Type B pancreatic cell (in vitro differentiated cells): Measurements from ENCODE around the gene GPC6. TPM values are rescaled to one million over a fixed set of nuclear protein-coding genes. Genes with fewer than 3 reads are reported as not detected.

Experiments used
- DNase-seq: peaks from one replicate; pipeline ENCODE4 v3.0.0; 2021; ENCODE audit warnings: mixed read lengths; ENCODE audit not compliant: unreplicated experiment; ENCODE audit errors: extremely low spot score
- H3K27ac Mint-ChIP-seq: 2 replicates; pipeline ENCODE4 v1.8.0; 2021; ENCODE audit warnings: mild to moderate bottlenecking, mixed read lengths
- H3K27me3 Mint-ChIP-seq: 2 replicates; pipeline ENCODE4 v1.8.0; 2021; ENCODE audit warnings: mixed read lengths
- H3K36me3 Mint-ChIP-seq: 2 replicates; pipeline ENCODE4 v1.8.0; 2021; ENCODE audit warnings: mixed read lengths
- H3K4me1 Mint-ChIP-seq: one replicate; pipeline ENCODE4 v1.8.0; 2021; ENCODE audit warnings: mixed read lengths; ENCODE audit not compliant: unreplicated experiment
- H3K4me3 Mint-ChIP-seq: 2 replicates; pipeline ENCODE4 v1.8.0; 2021; ENCODE audit warnings: mild to moderate bottlenecking, mixed read lengths
- H3K9me3 Mint-ChIP-seq: 2 replicates; pipeline ENCODE4 v1.8.0; 2021; ENCODE audit warnings: mixed read lengths
- total RNA-seq: library from RNA; stranded (reverse); gene quantifications from 2 replicates; pipeline ENCODE4 v1.2.1, GENCODE V29; 2021; ENCODE audit warnings: low replicate concordance
- TF ChIP-seq, protein P1 (sequence below): fragments of 200-600 bp; sonication (generic); conservative IDR thresholded peaks from 2 replicates; pipeline ENCODE4 v1.5.0; 2021; ENCODE audit warnings: antibody characterized with exemption, mild to moderate bottlenecking

Gene GPC6
- total RNA-seq, 1 donor from 2014 or later = 30.5 TPM

- H3K27me3 Mint-ChIP-seq = no peaks in the 10 kb centered on the region
- H3K27ac Mint-ChIP-seq = no peak overlapping the region
- H3K4me3 Mint-ChIP-seq = no peak overlapping the region
- H3K9me3 Mint-ChIP-seq = peaks cover 18% of the 10 kb centered on the region
- TF ChIP-seq, protein P1, sequence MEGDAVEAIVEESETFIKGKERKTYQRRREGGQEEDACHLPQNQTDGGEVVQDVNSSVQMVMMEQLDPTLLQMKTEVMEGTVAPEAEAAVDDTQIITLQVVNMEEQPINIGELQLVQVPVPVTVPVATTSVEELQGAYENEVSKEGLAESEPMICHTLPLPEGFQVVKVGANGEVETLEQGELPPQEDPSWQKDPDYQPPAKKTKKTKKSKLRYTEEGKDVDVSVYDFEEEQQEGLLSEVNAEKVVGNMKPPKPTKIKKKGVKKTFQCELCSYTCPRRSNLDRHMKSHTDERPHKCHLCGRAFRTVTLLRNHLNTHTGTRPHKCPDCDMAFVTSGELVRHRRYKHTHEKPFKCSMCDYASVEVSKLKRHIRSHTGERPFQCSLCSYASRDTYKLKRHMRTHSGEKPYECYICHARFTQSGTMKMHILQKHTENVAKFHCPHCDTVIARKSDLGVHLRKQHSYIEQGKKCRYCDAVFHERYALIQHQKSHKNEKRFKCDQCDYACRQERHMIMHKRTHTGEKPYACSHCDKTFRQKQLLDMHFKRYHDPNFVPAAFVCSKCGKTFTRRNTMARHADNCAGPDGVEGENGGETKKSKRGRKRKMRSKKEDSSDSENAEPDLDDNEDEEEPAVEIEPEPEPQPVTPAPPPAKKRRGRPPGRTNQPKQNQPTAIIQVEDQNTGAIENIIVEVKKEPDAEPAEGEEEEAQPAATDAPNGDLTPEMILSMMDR = no peak
- peaks cover 5% of the 10 kb centered on the region for H3K36me3 Mint-ChIP-seq
- peaks cover 14% of the 10 kb centered on the region for H3K4me1 Mint-ChIP-seq
- DNase-seq = no peak
These were observed 942.3 kb downstream of the GPC6 start for GRCh38 chr13:94168783-94169453.

DNA sequence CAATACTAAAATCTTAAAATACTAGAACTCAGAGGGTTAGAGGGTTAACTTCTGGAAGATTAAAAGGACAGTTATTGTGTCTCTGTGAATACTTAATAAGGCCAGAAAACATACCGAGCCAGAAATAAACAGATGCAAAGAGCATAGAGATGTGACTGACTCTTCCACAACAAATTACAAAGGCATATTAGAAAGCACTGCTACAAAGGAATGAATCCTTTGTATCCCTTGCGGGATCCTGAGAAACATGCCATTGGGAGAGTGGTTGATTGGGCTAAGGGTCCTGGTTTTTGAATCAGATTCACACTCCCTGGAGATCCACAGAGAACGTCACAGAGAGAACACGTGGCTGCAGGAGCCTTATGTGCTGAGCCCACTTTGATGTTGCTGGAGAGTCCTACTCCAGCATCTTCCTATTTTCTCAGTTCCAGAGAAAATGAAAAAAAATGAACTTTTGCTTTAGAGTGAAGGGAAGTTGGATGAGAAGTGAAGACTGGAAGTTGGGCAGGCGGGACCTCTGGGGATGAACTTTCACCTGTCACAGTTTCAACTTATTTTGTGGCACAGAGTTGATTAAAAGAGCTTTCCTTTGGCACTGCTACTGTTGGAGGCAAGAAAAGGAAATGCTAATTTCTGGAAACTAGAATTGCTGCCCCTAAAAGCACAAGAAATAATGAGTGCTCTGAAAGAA is 943.0 kb downstream of the GPC6 start:
- no peak overlapping the region for H3K4me3 Mint-ChIP-seq
- TF ChIP-seq, protein P1 = no peak
- peaks cover 5% of the 10 kb centered on the region for H3K36me3 Mint-ChIP-seq
- DNase-seq = no peak
- no peak overlapping the region for H3K27ac Mint-ChIP-seq
- H3K27me3 Mint-ChIP-seq = no peaks in the 10 kb centered on the region
- peaks cover 14% of the 10 kb centered on the region for H3K4me1 Mint-ChIP-seq
- H3K9me3 Mint-ChIP-seq = peaks cover 18% of the 10 kb centered on the region

DNA sequence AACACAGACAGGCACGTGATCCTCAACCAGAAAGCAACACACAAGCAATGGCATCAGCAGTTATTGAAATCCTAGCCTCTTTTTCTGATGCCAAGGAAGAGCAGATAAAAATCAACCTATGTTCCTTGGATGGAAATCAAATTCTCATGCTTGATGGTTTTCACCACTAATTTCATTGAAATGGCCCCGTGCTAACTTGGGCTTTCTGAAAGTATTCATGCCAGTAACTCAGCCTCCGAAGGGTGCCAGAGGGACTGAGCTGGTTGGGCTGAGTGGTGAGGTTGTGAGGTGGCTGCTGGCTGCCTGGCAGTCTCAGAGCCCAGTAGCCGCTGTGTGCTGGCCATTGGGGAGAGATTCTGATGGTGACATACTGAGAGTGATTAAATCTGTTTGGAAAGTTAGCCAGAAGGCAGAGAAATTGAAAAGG is 943.6 kb downstream of the GPC6 start:
- TF ChIP-seq, protein P1 = no peak
- no peak overlapping the region for H3K4me3 Mint-ChIP-seq
- peaks cover 18% of the 10 kb centered on the region for H3K9me3 Mint-ChIP-seq
- peaks cover 14% of the 10 kb centered on the region for H3K4me1 Mint-ChIP-seq
- peaks cover 5% of the 10 kb centered on the region for H3K36me3 Mint-ChIP-seq
- H3K27me3 Mint-ChIP-seq = no peaks in the 10 kb centered on the region
- H3K27ac Mint-ChIP-seq = no peak overlapping the region
- DNase-seq = no peak

DNA sequence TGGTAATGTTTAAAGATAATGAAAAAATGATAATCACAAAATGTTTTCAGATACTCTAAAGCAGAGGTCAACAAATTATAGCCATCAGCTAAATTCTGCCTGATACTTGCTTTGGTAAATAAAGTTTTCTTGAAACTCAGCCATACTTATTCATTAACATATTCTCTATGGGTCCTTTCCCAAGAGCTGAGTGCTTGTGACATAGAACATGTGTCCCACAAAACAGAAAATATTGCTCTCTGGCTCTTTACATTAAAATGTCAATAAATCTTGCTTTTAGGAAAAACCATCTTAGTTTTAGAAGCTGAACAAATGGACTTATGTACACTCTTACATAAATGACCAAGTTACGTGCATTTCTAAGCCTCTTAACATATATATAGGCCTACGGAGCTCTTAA is 945.8 kb downstream of the GPC6 start:
- Mint-ChIP-seq H3K9me3 (peaks cover 16% of the 10 kb centered on the region), H3K27me3 (no peaks in the 10 kb centered on the region), H3K4me3 (no peak overlapping the region), H3K36me3 (peaks cover 1% of the 10 kb centered on the region), H3K4me1 (peaks cover 14% of the 10 kb centered on the region), H3K27ac (no peak overlapping the region)
- DNase-seq = no peak
- TF ChIP-seq, protein P1 = no peak

DNA sequence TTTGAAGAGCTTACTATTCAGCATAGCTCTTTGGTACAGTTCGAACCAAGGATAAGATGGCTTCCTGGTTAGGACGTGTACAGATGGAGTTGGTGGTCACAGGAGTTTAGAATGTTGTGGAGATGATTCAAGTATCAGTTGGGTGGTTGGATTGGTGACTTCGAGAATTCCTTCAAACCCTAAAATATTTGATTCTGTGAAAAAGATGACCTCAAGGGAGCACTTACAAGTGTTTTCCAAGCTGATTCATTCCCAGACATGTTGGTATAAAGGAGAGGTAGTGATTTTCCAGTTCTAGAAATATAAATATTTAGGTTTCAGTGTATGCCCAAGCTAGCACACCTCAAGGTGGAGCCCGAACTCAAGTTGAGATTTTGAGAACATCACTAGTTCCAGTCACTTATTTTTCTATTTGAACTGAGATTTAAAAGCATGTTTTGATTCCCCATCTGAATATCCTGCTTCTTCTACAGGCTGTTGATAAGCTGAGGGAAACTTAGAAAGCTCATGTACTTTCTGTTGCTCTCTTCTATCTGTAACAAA is 946.8 kb downstream of the GPC6 start:
- Mint-ChIP-seq H3K27ac (no peak overlapping the region), H3K4me1 (peaks cover 15% of the 10 kb centered on the region), H3K36me3 (no peaks in the 10 kb centered on the region), H3K9me3 (peaks cover 10% of the 10 kb centered on the region), H3K27me3 (no peaks in the 10 kb centered on the region), H3K4me3 (no peak overlapping the region)
- no peak for DNase-seq
- TF ChIP-seq, protein P1 = no peak
